Activated naive CD8-positive, alpha-beta T cell (primary cell): ENCODE results near the gene RNLS.

Experiments
- H3K27ac Mint-ChIP-seq: one replicate; pipeline ENCODE4 v1.8.0; 2021; ENCODE audit warnings: mixed read lengths
- H3K27me3 Mint-ChIP-seq: one replicate; pipeline ENCODE4 v1.8.0; 2021; ENCODE audit warnings: mixed read lengths
- H3K36me3 Mint-ChIP-seq: one replicate; pipeline ENCODE4 v1.8.0; 2021; ENCODE audit warnings: mixed read lengths
- H3K4me1 Mint-ChIP-seq: one replicate; pipeline ENCODE4 v1.8.0; 2021; ENCODE audit warnings: low read depth, mixed read lengths
- H3K4me3 Mint-ChIP-seq: one replicate; pipeline ENCODE4 v1.8.0; 2021; ENCODE audit warnings: mild to moderate bottlenecking, mixed read lengths
- H3K9me3 Mint-ChIP-seq: one replicate; pipeline ENCODE4 v1.8.0; 2021; ENCODE audit warnings: low read depth, mixed read lengths

Gene RNLS

DNA sequence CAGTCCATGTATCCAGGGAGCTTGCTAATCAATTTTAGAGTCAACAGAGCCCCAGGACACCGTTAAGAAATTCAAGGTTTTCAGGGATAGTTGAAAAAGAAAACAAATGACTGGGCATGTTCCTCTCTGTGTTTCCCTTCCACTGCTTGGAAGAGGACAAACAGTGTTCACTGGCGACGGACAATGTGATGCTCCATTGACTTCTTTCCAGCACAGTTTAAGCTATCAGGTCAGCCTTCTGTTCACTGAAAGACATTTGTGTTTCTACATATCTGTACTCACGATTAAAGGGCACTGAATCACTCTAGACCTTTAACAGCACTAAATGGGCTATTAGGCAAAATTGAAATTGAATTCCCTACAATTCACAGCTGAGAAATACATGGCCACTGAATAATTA lies 123.6 kb downstream of the RNLS start:
- Mint-ChIP-seq H3K9me3 (no peaks in the 10 kb centered on the region), H3K27ac (no peak overlapping the region), H3K27me3 (no peaks in the 10 kb centered on the region), H3K36me3 (peaks cover 4% of the 10 kb centered on the region), H3K4me3 (no peak overlapping the region), H3K4me1 (no peaks in the 10 kb centered on the region)

GRCh38 chr10:88458209-88458608 lies 124.9 kb downstream of the RNLS start:
- H3K9me3 Mint-ChIP-seq = no peaks in the 10 kb centered on the region
- peaks cover 2% of the 10 kb centered on the region for H3K27me3 Mint-ChIP-seq
- H3K4me1 Mint-ChIP-seq = no peaks in the 10 kb centered on the region
- H3K27ac Mint-ChIP-seq = no peak overlapping the region
- H3K36me3 Mint-ChIP-seq = peaks cover 7% of the 10 kb centered on the region
- H3K4me3 Mint-ChIP-seq = no peak overlapping the region

GRCh38 chr10:88457660-88458059 lies 125.5 kb downstream of the RNLS start:
- Mint-ChIP-seq H3K27ac (no peak overlapping the region), H3K27me3 (peaks cover 2% of the 10 kb centered on the region), H3K4me1 (no peaks in the 10 kb centered on the region), H3K4me3 (no peak overlapping the region), H3K9me3 (no peaks in the 10 kb centered on the region), H3K36me3 (peaks cover 5% of the 10 kb centered on the region)

GRCh38 chr10:88456730-88457129 lies 126.4 kb downstream of the RNLS start:
- Mint-ChIP-seq H3K9me3 (no peaks in the 10 kb centered on the region), H3K27ac (no peak overlapping the region), H3K4me3 (no peak overlapping the region), H3K27me3 (peaks cover 2% of the 10 kb centered on the region), H3K36me3 (peaks cover 5% of the 10 kb centered on the region), H3K4me1 (no peaks in the 10 kb centered on the region)

DNA sequence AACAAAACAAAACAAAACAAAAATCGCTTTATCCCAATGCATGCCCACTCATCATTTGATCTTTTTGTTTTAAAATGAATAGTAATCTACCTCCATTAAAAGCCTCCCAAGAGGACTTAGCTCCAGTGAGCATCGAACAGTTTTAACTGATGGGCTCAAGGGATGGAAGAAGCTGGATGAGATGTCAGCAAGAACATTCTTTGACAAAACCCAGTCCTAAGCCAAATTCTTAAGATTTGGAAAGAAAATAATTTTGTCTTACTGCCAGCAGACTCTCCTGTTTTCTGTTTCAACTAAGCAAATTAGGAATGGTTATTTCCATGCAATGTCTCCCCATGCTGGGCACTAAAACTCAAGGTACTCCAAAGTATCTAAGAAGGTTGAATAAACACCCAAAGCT lies 127.3 kb downstream of the RNLS start:
- Mint-ChIP-seq H3K4me1 (no peaks in the 10 kb centered on the region), H3K4me3 (no peak overlapping the region), H3K27me3 (peaks cover 2% of the 10 kb centered on the region), H3K27ac (no peak overlapping the region), H3K9me3 (no peaks in the 10 kb centered on the region), H3K36me3 (peaks cover 5% of the 10 kb centered on the region)

- H3K9me3 Mint-ChIP-seq = no peaks in the 10 kb centered on the region
- no peak overlapping the region for H3K27ac Mint-ChIP-seq
- no peaks in the 10 kb centered on the region for H3K4me1 Mint-ChIP-seq
- H3K27me3 Mint-ChIP-seq = peaks cover 2% of the 10 kb centered on the region
- H3K4me3 Mint-ChIP-seq = no peak overlapping the region
- peaks cover 7% of the 10 kb centered on the region for H3K36me3 Mint-ChIP-seq
These were observed 132.9 kb downstream of the RNLS start for GRCh38 chr10:88450201-88450600.

- H3K27ac Mint-ChIP-seq = no peak overlapping the region
- H3K9me3 Mint-ChIP-seq = no peaks in the 10 kb centered on the region
- peaks cover 3% of the 10 kb centered on the region for H3K36me3 Mint-ChIP-seq
- H3K4me1 Mint-ChIP-seq = no peaks in the 10 kb centered on the region
- no peak overlapping the region for H3K4me3 Mint-ChIP-seq
- H3K27me3 Mint-ChIP-seq = no peaks in the 10 kb centered on the region
These were observed 140.4 kb downstream of the RNLS start for GRCh38 chr10:88442716-88443115.

DNA sequence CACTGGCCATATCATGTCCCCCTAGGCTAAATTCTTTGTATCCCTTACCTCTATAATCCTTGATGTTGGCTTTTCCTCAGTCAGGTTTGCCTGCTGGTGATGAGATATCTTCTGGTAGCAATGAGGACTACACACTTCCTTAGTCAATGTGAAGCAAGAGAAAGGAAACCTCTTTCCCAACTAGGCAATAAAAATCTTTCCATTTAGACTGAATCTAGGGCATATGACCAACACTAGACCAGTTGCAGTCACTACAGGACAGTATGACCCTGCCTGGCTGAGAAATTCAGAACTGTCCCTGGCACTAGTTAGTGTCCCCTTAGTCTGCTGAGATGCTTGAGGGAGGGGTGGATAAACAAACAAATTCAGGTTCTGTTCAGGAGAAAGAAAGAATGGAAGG lies 142.6 kb downstream of the RNLS start:
- no peak overlapping the region for H3K4me3 Mint-ChIP-seq
- peaks cover 1% of the 10 kb centered on the region for H3K27me3 Mint-ChIP-seq
- H3K36me3 Mint-ChIP-seq = peaks cover 6% of the 10 kb centered on the region
- H3K9me3 Mint-ChIP-seq = no peaks in the 10 kb centered on the region
- H3K4me1 Mint-ChIP-seq = no peaks in the 10 kb centered on the region
- H3K27ac Mint-ChIP-seq = no peak overlapping the region

GRCh38 chr10:88439932-88440331 lies 143.2 kb downstream of the RNLS start:
- Mint-ChIP-seq H3K27ac (no peak overlapping the region), H3K36me3 (peaks cover 6% of the 10 kb centered on the region), H3K27me3 (peaks cover 1% of the 10 kb centered on the region), H3K4me1 (no peaks in the 10 kb centered on the region), H3K9me3 (no peaks in the 10 kb centered on the region), H3K4me3 (no peak overlapping the region)

- H3K27me3 Mint-ChIP-seq = peaks cover 1% of the 10 kb centered on the region
- H3K27ac Mint-ChIP-seq = no peak overlapping the region
- no peaks in the 10 kb centered on the region for H3K4me1 Mint-ChIP-seq
- H3K9me3 Mint-ChIP-seq = peaks cover 3% of the 10 kb centered on the region
- no peak overlapping the region for H3K4me3 Mint-ChIP-seq
- H3K36me3 Mint-ChIP-seq = peaks cover 4% of the 10 kb centered on the region
These were observed 145.7 kb downstream of the RNLS start for GRCh38 chr10:88437411-88437810.

- Mint-ChIP-seq H3K4me3 (no peak overlapping the region), H3K9me3 (peaks cover 4% of the 10 kb centered on the region), H3K27me3 (peaks cover 1% of the 10 kb centered on the region), H3K36me3 (peaks cover 7% of the 10 kb centered on the region), H3K27ac (no peak overlapping the region), H3K4me1 (no peaks in the 10 kb centered on the region)
These were observed 149.4 kb downstream of the RNLS start for GRCh38 chr10:88433565-88434186.

DNA sequence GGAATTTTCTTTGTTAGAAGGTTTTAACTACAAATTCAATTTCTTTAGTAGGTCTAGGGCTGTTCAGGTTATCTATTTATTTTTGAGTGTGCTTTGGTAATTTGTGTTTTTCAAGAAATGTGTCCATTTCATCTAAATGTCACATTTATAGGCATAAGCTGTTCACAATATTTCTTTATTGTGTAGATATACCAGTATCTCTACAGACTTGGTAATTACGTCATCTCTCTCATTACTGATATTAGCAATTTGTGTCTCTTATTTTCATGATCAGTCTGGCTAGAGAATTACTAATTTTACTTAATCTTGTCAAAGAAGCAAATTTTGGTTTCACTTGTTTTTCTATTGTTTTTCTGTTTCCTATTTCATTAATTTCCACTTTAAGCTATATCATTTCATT lies 152.0 kb downstream of the RNLS start:
- H3K27ac Mint-ChIP-seq = no peak overlapping the region
- no peak overlapping the region for H3K4me3 Mint-ChIP-seq
- no peaks in the 10 kb centered on the region for H3K27me3 Mint-ChIP-seq
- H3K9me3 Mint-ChIP-seq = peaks cover 4% of the 10 kb centered on the region
- H3K4me1 Mint-ChIP-seq = peaks cover 2% of the 10 kb centered on the region
- H3K36me3 Mint-ChIP-seq = peaks cover 4% of the 10 kb centered on the region

DNA sequence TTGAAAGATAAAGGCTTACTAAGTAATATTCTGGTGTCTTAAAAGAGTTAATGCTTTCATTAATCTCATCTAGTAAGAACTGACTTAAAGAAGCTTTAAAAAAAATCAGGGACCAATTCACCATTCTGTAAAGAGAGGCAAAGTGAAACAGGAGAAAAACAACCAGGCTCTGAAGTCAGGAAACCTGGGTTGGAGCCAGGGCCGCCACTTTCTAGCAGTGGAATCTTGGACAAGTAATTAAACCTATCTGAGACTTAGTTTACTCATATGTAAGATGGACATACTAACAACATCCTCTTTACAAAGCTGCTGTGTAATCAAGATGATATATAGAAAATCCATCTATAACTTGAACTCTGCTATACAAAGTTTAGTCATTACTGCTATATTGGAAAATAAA lies 154.1 kb downstream of the RNLS start:
- Mint-ChIP-seq H3K4me1 (peaks cover 2% of the 10 kb centered on the region), H3K27me3 (peaks cover 1% of the 10 kb centered on the region), H3K27ac (no peak overlapping the region), H3K4me3 (no peak overlapping the region), H3K36me3 (peaks cover 9% of the 10 kb centered on the region), H3K9me3 (peaks cover 7% of the 10 kb centered on the region)

DNA sequence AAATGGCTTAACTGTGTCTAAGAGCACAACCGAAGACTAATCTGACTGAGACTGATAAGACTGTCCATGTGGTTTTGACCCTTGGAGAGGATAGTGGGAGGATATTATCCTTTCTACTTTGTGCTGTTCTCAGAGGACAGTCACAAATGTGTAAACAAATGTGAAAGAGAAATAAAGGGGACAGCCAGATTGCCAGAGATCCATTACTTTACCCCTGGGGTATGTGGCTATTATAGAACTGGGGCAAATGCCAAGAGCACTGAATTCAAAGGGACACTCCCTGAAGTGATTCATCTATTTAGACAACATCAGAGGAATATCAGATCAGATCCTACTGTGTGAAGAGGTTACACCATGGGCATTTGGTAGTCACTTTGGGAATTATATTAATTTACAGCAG lies 154.7 kb downstream of the RNLS start:
- no peak overlapping the region for H3K27ac Mint-ChIP-seq
- peaks cover 2% of the 10 kb centered on the region for H3K4me1 Mint-ChIP-seq
- peaks cover 1% of the 10 kb centered on the region for H3K27me3 Mint-ChIP-seq
- H3K9me3 Mint-ChIP-seq = peaks cover 7% of the 10 kb centered on the region
- peaks cover 9% of the 10 kb centered on the region for H3K36me3 Mint-ChIP-seq
- no peak overlapping the region for H3K4me3 Mint-ChIP-seq

DNA sequence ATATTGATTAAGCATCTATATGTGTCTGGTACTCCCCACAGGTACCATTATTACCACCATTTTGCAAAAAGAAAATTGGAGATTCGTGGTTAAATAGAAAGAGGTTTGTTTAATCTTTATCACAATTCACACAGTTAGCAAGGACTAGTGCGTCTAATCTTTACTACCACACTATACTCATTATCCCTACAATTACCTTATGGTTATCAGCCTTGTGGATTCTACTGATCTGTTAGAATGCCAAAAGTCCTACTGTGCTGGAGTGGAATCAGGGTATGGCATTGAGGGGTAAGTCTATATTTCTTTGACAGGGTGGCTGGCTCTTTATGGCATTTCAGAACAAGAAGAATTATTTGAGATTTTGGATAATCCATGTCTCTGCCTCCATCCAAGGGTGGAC lies 156.1 kb downstream of the RNLS start:
- Mint-ChIP-seq H3K9me3 (peaks cover 3% of the 10 kb centered on the region), H3K27ac (no peak overlapping the region), H3K4me3 (no peak overlapping the region)

GRCh38 chr10:88424881-88425280 lies 158.2 kb downstream of the RNLS start:
- Mint-ChIP-seq H3K36me3 (peaks cover 5% of the 10 kb centered on the region), H3K9me3 (peaks cover 3% of the 10 kb centered on the region), H3K27me3 (peaks cover 1% of the 10 kb centered on the region), H3K27ac (no peak overlapping the region), H3K4me1 (peaks cover 2% of the 10 kb centered on the region), H3K4me3 (no peak overlapping the region)

More for the DNA sequence above, 156.1 kb downstream of the RNLS start:
- H3K4me1 Mint-ChIP-seq = peaks cover 2% of the 10 kb centered on the region
- H3K36me3 Mint-ChIP-seq = peaks cover 7% of the 10 kb centered on the region
- H3K27me3 Mint-ChIP-seq = peaks cover 1% of the 10 kb centered on the region
